ENCODE results near the gene CCDC110. TPM values are rescaled to one million over a fixed set of nuclear protein-coding genes. Genes with fewer than 3 reads are reported as not detected.

Gene CCDC110
- total RNA-seq, 1 donor from 2014 or later, result 14.4 TPM

GRCh38 chr4:185421366-185422124 lies 50.0 kb downstream of the CCDC110 start:
- DNase-seq (ENCODE audit: low spot score), result peak; percentile 93

- no peak for DNase-seq (ENCODE audit: low spot score)
These were observed 54.6 kb downstream of the CCDC110 start for GRCh38 chr4:185416955-185417354.

GRCh38 chr4:185412412-185412811 lies 59.1 kb downstream of the CCDC110 start:
- no peak for DNase-seq (ENCODE audit: low spot score)

GRCh38 chr4:185411849-185412248 lies 59.7 kb downstream of the CCDC110 start:
- no peak for DNase-seq (ENCODE audit: low spot score)

GRCh38 chr4:185408432-185408831 lies 63.1 kb downstream of the CCDC110 start:
- DNase-seq (ENCODE audit: low spot score), result no peak

GRCh38 chr4:185405296-185405999 lies 66.1 kb downstream of the CCDC110 start:
- no peak for DNase-seq (ENCODE audit: low spot score)

GRCh38 chr4:185404031-185404430 lies 67.5 kb downstream of the CCDC110 start:
- no peak for DNase-seq (ENCODE audit: low spot score)

- no peak for DNase-seq (ENCODE audit: low spot score)
These were observed 72.1 kb downstream of the CCDC110 start for GRCh38 chr4:185399466-185399865.

GRCh38 chr4:185398618-185399017 lies 72.9 kb downstream of the CCDC110 start:
- no peak for DNase-seq (ENCODE audit: low spot score)

GRCh38 chr4:185396724-185397385 lies 74.7 kb downstream of the CCDC110 start, which contains the start of gene ANKRD37:
ANKRD37 (plus strand) TSS chr4:185396841; CDS start chr4:185396924, 83 bp downstream.
- peak; percentile 54 for DNase-seq (ENCODE audit: low spot score)

GRCh38 chr4:185395956-185396723 lies 75.4 kb downstream of the CCDC110 start:
- peak; percentile 99 for DNase-seq (ENCODE audit: low spot score)

- no peak for DNase-seq (ENCODE audit: low spot score)
These were observed 76.1 kb downstream of the CCDC110 start, which contains the start of gene LRP2BP for GRCh38 chr4:185395238-185395955. LRP2BP (minus strand) TSS chr4:185395924; CDS start chr4:185378186, 17,738 bp downstream.

Other genes starting within 250 kb of the CCDC110 start
- 6.5 TPM for gene LRP2BP, start 75.8 kb downstream of the CCDC110 start, total RNA-seq (ENCODE audit: insufficient read depth, low replicate concordance)
- 38.0 TPM for gene ANKRD37, start 74.9 kb downstream of the CCDC110 start, total RNA-seq (ENCODE audit: insufficient read depth, low replicate concordance)
- 44.1 TPM for gene UFSP2, start 45.8 kb downstream of the CCDC110 start, total RNA-seq (ENCODE audit: insufficient read depth, low replicate concordance)
- gene PDLIM3, start 63.8 kb upstream of the CCDC110 start, total RNA-seq (ENCODE audit: insufficient read depth, low replicate concordance), result 361 TPM